ENCODE results near the gene VASH1.

The VASH1 gene

DNA sequence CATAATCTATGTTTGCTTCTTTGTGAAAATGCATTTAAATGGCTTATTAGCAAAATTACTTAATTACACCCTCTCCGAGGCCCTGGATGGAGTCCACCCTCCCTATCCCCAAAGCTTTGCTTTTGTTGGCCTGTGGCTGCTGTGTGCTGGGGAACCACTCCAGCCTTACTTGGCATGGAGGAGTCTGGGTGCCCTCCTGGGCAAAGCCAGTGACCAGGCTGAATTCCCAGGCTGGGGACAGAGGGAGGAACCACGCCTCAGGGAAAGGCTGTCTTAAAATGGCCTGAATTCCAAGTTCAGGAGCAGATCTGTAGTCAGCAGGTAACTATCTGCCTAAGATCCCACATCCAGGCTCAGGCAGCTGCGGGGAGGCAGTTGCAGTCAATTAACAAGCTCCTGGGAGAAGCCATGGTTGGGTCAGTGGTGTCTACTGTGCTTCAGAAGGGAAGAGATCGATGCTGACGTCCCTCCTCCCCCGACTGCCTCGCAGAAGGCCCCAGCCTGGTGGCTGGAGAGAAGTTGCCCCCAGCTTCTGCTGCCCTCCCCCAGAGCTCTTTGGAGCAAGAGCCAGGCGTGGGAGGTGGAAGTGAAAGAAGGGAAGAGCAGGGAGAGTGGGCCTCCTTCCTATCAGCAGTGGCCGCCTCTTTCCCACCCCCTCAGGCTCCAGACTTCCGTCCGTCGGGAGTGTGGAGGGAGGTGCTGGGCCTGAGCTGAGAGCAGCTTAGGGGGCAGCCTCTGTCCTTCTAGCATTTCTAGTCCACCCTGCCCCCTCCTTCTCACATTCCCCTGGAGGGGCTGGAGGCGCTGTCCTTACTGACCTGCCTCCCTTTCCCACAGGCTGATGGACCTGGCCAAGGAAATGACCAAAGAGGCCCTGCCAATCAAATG, 11.3 kb downstream of the VASH1 start:
- DNase-seq = no peak

DNA sequence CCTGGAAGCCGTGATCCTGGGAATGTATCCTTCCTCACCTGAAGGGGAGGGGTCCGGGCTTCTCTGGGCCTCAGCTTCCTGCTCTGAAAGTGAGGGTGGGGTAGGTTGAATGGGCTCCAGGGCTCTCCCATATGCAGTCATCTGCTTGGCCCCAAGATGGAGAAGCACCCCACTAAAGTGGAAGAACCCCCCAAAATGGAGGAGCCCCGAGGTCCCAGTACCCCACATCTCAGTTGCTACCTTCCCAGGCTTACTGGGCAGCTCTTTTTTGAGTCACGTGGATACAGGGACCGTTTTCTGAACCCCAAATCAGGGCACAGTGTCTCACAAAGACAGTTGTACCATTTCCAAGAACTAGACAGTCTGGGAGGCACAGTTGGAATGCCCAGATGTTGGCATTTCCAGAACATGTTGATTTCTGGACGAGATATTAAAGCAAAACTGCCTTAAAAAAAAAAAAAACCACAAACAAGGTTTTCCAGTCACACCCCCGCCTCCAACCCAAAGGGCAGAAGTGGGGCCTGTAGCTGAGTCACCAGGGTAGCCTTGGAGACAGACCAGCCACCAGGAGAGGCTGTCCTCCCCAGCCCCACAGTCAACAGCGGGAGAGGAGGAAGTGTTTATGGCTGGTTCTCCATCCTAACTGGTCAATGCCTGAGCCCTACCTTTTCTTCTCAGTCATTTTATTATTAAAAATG, 12.1 kb downstream of the VASH1 start:
- DNase-seq = peak; percentile 24

DNA sequence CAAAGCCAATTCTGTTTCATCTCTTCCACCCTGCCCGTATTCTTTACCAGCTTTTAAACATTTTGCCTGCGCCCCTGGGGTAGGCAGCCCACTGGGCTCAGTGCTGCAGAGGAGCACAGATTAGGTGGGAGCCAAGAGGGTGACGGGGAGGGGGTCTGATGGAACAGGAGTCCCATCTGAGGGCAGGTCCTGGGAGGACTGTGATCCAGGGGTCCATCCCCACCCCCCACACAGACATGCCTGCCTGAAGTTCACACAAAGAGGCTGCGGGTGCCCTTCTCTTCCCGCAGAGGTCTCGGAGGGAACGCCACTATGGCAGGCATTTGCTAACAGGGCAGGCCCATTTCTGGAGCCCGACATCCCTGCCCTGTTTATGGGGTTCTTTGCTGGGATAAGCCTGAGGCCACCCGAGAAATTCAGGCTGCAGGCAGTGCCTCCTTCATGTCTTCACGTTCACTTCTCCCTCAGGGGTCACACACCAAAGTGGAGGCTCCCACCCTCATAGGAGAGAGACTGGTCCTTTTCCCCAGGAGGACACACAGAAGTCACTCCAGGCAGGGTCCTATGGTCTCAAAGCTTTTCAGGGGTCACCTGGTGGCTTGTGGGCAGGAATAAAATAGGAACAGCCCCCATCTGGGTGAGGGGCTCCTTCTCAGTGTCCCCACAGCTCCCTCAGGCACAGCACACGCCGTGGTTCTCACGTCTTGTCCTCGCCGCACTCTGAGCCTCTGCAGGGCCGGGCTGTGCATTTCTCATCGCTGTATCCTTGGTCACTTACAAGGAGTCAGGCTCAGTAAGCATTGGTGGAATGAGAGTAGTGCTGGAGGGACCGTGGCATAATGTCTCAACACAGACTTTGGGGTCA, 12.9 kb downstream of the VASH1 start:
- no peak for DNase-seq

DNA sequence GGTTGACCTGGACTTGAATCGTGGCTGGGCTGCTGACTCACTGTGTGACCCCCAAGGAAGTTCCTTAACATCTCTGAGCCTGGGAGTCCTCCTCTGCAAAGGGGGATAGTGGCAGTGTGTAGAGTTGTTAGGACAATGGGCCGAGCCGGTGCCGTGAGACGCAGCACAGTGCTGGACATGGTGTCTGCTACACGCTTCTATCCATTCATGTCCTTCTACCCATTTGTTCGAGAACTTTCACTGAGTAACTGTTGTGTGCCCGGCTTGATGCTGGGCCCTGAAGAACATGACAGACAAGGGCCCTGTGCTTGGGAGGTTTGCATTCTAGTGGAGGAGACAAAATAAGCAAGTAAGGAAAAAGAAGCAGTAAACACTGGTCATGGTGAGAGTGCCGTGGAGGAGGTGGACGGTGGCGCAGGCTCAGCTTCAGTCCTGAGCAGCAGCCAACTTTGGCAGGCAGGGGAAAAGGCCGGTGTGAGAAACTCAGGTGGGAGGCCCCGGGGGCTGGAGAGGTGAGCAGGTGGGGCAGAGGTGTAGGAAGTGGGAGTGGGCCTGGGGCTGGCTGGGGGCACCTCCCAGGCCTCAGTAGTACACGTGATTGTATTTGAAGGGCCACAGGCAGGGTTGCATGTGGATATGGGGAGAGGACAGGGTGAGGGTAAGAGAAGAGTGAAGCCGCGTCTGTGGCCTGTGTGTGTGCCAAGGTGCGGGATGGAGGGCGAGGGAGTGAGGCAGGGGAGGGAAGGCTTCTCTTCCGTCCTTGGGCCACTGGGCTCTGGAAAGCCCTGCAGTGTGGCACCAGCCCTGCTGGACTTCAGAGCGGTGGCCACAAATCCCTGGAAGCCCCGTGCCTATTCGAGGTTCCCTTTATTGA, 13.8 kb downstream of the VASH1 start:
- no peak for DNase-seq

DNA sequence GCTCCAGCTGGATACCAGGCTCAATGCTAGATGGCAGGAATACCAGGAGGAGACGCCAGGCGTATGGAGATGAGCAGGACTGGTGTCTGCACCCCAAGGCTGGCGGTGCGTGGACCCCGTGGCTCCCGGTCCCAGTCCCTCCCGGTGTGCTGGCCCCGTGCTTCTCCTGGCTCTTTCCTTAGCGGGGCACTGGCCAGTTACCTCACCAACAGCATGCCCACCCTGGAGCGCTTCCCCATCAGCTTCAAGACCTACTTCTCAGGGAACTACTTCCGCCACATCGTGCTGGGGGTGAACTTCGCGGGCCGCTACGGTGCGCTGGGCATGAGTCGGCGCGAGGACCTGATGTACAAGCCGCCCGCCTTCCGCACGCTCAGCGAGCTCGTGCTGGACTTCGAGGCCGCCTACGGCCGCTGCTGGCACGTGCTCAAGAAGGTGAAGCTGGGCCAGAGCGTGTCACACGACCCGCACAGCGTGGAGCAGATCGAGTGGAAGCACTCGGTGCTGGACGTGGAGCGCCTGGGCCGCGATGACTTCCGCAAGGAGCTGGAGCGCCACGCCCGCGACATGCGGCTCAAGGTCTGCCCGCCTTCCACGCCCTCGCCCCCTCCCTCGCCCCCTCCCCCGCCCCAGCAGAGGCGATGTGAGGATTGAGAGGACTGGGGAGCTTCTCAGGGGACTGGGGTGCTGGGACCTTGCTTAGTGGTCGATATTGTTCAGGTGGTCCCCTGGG, 14.6 kb downstream of the VASH1 start:
- no peak for DNase-seq

DNA sequence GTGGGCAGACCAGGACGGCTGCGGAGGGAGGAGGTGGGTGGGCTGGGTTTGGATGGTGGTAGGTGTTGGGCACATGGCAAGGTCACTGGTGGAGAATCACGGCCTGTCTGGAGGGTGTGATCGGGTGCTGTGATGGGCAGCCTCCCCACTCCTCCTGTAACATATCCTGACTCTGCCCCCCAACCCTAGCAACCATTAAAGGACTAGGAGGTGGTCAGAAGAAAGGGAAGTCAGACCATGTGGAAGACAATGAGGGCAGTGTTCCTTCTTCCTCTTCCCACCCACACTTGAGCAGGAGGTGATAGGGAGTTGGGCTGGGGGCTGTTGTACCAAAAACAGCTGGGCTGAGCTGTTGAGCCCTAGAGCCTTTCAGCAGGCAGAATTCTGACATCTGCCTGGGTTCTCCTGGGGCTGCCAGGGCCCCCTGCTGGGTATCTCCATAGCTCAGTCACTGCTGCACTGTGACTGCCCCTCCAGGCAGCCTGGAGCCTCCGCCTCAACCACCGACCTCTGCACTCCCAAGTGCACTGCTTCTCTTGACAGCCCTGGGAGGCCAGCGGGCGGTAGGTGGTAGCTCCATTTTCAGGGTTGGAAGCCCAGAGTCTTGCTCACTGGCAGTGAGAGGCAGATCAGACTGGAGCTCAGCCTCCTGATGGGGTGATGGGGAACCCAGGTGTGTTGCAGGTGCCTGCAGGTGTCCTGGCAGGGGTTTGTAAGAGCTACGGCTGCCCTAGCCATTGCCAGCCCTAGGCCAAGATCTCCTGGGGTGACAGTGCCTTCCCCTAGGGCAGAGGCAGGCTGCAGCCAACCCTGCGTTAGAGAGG, 15.4 kb downstream of the VASH1 start:
- DNase-seq = no peak

DNA sequence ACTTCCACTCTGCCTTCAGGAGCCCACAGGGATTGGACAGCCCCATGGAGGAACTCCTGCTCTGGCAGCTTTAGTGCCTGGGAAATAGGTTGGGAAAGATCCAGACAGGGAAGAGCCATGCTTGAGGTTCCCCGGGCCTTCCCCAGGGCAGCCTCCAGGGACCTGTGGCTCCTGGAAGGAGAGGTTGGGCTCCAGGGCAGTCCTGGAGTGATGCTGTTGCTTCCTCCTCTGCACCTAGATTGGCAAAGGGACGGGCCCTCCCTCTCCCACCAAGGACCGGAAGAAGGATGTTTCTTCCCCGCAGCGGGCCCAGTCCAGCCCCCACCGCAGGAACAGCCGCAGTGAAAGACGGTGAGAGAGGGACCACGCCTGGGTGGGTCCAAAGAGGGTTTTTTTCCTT, 16.5 kb downstream of the VASH1 start:
- no peak for DNase-seq

DNA sequence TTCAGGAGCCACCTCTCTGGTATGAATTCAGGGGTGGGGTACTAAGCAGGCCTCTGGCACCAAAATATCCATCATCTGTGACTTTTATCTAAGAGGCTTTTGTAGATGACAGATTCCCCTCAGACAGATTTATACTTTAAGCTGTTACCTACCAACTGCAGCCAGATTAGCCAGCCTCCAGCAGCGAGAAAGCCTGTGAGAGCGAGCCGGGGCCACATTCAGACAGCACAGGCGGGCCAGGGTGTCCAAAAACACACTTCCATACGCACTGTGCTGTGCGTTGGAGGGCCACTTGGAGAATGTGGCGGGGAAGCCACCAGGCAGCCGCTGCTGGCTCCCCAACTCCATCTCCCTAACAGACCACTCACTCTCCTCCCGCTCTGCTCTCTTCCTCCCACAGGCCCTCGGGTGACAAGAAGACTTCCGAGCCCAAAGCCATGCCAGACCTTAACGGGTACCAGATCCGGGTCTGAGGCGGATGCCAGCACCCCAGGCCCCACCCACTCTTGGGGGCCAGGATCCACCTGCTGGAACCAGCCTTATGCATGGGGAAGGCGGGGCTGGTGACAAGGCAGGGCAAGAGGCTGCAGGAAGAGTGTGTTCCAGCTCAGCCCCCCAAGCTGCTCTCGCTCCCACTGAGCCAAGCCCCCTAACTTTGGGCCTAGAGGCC, 17.4 kb downstream of the VASH1 start:
- DNase-seq = no peak

DNA sequence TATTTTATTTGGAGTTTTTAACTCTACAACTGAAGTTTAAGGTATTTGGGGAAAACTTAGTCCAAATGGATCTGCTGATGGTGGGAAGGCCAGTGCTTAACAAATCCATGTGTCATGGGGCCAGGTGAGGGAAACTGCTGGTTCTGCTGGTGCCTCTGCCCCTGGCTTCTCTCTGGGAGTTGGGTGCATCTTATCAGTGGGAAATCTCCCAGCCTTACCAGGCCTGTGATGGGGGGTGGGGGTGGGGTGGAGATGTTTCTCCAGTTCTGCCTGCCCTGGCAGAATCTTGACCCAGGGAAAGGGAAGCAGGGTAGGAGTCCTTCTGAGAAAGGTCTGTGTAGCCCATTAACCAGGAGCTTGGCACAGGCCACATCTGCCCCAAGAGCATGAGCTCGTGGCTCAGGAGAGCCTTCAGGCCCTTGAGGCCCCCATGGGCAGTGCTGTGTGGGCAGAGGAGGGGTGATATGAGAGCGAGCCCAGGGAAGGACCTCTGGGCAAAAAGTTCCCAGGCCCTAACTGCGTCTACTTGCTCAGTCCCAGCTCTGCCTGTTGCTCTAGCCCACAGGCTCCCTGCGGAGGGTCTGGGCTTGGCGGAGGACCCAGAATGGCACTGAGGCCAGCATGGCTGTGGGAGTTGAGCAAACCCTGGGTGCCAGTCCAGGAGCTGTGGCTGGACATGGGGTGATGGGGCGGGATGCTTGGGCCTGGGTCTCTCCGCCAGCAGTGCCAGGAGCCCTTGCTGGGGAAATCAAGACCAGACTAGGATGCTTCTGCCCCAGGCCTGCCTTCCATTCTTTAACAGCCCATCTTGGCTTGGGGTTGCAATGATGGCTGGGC, 18.2 kb downstream of the VASH1 start:
- DNase-seq = no peak

DNA sequence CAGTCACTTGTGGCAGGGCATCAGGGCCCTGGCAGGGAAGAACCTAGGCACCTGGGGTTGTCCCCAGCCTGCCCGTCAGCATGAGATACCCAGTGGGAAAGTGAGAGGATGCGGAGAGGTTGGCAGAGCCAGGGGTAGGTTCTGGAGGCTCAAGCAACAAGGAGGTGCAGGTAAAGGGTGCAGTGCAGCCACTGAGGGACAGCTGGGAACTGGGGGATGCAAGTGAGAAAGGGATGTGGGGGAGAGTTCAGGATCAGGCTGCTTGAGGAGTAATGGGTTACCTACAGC, 18.7 kb downstream of the VASH1 start:
- no peak for DNase-seq

DNA sequence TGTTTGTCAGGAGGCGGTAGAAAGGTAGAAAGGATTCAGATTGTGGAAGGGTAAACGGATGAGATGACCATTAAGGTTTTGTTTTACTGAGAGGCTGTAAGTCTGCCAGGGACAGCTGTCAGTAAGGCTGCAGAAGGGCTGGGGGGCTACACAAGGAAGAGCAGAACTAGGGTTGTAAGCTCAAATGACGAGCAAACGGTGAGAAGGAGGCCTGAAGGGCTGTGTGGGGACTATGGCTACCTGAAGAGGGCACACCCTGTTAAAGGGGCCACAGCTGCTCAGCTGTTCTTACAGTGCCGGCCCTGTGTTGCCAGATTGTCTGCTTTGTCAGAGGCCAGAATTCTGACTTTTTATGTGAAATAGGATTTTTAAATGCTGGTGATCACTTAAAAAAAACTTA, 19.1 kb downstream of the VASH1 start:
- DNase-seq = no peak

DNA sequence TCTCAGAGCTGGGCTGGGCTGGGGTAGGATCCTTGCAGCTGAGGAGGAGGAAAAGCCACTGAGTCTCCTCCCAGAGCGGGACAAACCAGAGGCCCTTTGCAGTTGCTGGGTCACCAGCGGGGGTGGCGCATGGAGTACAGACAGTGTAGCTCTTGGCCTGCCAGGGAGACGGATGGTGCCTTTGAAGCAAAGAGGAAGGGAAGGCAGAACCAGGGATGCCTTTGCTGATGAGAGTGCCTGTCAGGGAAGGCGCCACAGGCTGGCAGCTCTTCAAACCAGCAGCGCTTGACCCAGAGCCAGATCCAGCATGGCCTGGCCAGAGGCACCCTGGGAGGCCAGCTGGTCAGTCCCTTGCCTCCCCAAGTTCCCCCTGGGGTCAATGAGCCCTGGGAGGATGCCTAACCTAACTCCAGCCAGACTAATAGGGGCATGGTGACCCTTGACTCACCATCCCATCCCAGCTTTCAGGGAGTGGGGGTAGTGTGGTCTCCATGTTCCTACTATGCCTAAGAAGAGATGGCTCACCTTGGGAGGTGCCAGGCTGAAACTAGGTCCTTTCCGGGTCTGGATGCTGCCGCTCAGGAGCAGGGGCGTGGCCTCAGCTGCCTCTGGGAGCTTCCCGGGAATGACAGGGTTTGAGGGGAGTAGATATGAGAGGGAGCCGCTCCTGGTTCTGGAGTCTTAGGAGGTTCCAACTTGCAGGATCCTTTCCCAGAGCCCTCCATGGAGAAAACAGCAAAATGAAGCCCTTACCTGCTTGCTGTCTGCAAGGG, 19.8 kb downstream of the VASH1 start:
- DNase-seq = no peak

DNA sequence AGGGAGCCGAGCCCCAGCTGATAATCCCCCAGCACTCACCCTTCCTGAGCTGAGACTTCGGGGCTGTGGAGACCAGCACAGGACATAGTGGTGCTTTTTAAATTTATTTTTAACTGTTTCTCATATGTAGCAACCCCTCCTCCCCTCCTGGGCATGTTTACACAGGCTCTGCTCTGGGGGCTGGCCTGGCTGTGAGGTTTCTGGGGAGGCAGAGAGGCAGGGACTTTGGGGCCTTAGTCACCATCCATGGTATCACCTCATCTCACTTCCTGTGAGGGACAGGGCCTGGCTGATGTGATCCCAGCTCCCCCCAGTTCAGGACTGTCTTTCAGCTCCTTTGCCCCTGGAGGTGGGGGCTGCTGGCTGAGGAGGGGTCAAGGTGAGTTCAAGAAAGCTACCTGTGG, 20.4 kb downstream of the VASH1 start:
- no peak for DNase-seq

DNA sequence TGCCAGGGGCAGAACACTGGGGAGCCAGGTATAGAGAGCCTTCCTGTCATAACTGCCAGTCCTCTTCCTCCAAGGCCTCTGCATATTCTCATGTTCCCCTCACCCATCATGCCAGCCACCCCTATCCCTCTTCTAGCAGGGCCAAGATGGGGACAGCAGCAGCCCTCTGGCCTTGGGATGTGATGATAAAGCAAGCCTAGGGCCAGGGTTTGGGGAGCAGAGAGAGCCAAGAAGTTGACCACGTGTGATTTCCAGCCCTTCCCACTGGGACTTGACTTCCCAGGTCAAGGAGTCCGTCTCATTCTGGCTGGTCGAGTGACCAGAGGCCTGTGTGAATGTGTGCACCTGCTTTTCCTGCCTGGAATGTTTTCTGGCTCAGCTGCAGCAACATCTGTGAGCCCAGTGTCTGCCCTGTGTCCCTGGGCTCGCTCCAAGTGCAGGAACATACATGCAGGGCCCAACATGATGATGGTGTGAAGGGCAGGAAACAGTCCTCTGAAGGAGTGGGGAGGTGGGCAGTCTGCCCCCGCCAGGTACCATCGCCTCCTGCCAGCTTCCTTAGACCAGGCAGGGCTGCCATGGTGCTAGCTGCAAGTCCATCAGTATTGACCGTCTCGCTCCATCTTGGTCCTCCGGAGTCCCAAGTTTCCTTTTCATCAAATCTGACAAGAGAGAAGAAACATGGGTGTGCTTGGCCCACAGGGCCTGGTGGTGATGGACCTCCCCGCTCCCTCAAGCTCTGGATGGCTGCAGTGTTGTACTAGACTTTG, 21.0 kb downstream of the VASH1 start:
- no peak for DNase-seq

DNA sequence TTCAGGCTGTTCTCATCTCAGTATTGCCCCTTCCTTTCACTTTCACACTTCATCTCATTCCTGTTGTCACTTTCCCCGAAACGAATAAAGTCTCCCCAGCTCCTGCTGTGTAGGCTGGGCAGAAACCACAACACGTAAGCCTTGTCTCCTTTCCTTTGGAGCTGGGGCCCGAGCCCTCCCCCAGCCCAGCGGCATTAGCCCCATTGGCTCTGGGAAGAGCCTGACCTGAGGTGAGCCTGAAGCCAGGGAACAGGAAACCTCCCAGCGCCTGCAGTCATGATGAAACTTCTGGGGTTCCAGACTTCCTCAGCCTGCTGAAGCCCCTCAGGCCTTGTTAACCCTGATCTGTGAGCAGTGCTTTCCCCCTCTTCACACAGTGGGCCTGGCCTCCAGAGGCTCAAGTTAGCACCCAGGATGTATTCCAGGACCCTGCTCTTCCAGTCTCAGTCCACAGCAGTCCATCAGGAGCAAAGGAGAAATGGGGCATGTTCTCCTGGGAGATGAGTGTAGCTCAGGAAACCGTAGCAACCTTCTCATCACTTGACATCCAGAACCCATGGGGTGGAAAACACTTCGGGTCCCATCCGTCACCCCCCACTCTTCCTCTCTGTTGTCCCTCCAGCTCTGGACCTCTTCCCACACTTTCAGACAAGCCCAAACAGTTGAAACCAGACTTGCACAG, 21.8 kb downstream of the VASH1 start:
- no peak for DNase-seq

DNA sequence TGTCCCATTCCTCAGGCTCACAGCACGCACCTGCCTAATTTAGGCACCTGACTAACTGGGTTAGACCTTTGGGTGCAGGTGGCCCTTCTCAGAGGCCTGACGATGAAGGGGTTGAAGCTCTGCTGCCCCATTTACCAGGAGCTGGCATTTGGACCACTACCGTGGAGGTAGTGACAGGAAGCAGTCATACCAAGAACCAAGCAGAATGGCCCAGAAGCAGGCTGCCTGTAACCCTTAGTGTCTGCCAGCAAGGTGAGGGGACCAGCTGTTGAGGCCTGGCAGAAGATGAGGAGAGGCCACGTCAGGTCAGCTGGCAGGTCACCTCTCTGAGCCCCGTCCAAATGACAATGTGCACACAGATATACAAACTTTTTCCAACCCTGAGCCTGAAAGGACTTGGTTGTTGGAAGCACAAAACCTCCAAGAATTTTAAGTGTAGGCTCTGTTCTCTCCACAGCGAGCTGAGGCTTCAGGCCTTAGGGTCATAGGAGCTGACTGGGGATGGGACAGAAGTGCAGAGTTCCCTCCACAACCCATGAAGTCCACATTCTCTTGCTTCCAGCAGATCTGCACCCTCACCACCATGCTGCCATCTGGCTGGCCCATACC, 23.1 kb downstream of the VASH1 start:
- DNase-seq = no peak

DNA sequence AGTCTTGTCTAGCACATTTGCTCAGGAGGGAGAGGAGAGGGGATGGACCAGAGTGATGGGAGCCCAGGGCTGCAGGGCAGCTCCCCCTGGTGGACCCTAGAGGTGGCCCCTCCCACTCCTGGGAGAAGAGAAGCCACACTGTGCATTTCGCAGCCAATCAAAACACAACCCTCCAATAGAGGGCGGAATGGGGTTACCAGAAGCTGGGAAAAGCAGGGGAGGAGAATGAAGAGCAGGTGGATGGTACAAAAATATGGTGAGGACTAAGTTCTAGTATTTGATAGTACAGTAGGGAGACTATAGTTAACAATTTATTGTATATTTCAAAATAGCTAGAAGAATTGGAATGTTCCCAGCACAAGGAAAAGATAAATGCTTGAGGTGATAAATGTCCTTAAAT, 23.6 kb downstream of the VASH1 start:
- peak; percentile 74 for DNase-seq

All from CD4-positive, alpha-beta T cell treated with Interleukin-10 for 1 hour (primary cell).